HTR-8/SVneo (cell line): ENCODE data around the gene WIPI1.

Experiments used
- DNase-seq: peaks from one replicate; pipeline ENCODE4 v3.0.0; 2011; ENCODE audit warnings: low spot score, mixed read lengths; ENCODE audit not compliant: insufficient read length
- FAIRE-seq: peaks from 2 replicates; lab custom pipeline; 2011; peaks lifted over from hg19 to GRCh38; lab: Jason Lieb, UNC

The WIPI1 gene

GRCh38 chr17:68441070-68441770 lies 16.1 kb downstream of the WIPI1 start:
- no peak for DNase-seq

DNA sequence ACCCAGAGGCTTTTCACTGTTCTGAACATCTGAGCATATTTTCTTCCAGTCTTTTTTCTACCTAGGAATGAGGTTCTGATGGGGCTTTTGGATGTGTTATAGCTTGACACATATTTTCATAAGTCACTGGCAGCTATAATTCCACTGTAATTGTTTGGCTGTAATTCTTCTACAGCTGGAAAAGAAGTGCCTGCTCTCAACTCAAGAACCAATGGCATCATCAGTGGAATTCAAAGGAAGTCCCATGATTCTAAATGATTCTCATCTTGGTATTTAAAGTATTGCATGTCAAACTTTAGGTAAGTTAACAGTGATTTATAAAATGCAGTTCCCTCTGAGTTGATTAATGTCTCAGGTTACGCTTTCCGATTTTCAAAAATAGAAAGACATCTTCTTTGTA lies 16.8 kb downstream of the WIPI1 start:
- DNase-seq (no peak), FAIRE-seq (no peak)

More at GRCh38 chr17:68441070-68441770, 16.1 kb downstream of the WIPI1 start:
- no peak for FAIRE-seq

GRCh38 chr17:68439656-68440290 lies 17.5 kb downstream of the WIPI1 start:
- FAIRE-seq (no peak), DNase-seq (no peak)

DNA sequence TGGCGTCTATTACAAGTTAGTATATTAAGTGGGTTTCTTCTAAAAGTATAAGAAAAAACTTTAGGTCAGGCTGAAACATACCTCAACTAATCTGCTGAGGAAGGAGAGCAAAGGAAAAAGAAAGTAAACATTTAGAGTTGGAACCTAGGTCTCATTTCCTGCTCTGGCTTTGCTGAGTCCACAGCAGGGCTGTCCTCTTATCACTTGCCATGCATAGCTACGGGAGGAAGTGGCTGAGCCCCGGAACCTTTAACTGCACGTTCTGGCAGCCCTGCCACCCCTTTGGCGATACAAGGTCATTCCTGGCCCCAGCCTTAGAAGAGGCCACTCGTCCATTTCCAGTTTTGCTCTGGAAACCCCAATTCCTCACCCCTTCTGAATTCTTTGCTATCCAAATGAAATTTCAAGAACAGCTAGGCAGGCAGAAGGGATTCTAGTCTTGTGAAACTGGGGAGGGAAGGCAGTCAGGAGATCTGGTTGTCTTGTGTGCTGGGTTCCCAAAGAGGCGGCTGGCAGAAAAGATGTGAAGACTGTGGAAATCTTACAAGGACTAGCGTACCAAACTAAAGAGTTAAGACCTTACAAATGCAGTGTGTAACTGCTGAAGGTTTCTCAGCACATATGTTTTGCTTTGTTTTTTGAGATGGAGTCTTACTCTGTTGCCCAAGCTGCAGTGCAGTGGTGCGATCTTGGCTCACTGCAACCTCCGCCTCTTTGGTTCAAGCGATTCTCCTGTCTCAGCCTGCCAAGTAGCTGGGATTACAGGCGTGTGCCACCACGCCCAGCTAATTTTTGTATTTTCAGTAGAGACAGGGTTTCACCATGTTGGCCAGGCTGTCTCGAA lies 19.1 kb downstream of the WIPI1 start:
- FAIRE-seq (no peak), DNase-seq (no peak)

DNA sequence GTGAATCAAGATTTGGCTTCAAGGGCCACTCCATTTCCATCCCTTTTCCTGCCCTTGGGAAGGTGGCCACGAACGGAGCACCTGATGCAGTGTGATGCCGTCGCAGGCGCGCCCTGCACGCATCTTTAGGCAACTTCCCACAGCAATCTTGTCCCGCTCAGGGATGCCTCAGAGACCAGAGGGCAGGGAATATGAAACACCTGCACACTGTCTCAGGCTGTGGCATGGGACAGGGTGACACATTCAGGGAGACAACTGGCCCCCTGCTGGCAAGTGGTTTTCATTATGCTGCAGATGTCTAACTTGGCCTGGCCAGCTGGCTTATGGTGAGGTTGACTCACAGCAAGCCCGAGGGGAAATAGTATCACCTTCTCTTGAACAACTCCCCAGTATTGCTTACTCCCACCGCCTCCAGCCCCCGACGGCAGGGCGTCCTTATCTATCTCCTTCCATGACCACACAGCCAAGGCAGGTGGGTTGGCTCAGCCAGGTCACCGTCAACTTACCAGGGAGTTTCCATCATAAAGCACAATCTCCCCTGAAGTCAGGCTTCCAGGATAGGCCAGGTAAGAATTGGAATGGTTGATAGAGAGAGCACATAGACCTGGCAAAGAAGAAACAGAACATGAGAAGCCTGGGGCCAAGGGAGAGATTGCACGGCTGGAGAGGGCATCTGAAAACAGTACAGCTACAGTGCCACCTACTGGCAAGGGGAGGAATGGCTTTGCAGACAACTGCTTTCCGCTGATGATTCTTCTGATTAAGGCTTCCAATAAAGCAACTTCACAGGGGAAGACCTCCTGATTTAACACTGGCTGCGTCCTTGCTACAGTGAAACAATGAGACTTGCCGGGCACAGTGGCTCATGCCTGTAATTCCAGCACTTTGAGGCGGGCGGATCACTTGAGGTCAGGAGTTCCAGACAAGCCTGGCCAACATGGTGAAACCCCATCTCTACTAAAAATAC lies 21.1 kb downstream of the WIPI1 start:
- FAIRE-seq: peak; percentile 90
- DNase-seq: peak; percentile 84

GRCh38 chr17:68435361-68435760 lies 21.9 kb downstream of the WIPI1 start:
- FAIRE-seq (no peak), DNase-seq (no peak)

DNA sequence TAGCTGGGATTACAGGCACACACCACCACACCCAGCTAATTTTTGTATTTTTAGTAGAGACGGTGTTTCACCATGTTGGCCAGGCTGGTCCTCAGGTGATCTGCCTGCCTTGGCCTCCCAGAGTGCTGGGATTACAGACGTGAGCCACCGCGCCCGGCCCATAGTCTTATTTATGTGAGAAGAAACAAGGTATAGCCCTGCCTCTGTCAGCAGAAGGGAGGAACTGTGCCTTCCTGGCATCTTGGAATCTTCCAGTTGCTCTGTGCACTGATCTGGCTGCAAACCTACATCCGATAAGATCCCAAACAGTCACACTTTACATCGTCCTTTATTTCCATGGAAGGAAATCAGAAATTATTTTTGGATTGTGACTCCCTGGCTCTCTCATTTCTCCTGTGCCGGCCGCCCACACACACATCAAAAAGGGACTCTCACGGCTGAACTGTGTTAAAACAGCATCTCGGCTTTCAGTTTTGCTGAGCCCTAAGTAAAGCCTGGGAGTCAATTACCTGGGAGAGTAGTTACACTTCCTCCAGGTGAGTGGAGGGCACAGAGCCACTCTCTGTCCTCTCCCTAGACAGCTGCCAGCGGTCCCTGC lies 23.3 kb downstream of the WIPI1 start:
- DNase-seq (no peak), FAIRE-seq (no peak)

- FAIRE-seq (no peak), DNase-seq (no peak)
These were observed 24.1 kb downstream of the WIPI1 start for GRCh38 chr17:68433211-68433610.

DNA sequence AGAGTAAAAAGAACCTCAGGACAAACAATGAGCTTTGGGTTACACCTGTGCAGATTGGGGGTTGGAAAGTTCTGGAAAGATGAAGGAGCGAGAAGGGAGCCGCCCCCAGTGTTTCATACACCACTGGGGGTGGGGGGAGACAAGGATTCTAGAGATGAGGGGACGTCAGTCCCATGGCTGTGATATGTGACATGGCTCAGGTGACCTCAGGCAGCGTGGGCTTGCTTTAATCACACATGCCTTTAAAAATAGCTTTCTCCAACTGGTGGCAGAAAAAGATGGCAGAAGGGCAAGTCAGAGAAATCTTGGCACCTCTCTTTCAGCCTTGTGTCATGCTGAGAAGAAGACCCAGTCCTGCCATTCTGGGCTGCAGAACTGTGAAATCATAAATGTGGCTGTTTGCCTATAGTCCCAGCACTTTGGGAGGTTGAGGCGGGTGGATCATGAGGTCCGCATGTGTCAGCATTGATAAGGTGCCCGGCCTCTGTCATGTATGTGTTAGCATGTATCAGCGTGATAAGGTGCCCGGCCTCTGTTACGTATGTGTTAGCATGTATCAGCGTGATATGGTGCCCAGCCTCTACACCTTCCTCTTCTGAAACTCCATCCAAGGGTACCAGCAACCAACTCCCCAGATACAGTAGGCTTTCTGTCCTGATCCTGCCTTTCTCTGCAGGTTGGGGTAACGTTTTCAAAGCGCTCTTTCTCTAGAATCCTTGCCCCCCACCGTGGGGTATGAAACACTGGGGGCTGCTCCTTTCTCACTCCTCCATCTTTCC lies 25.0 kb downstream of the WIPI1 start:
- DNase-seq: no peak
- FAIRE-seq: peak; percentile 26

GRCh38 chr17:68431661-68432071 lies 25.6 kb downstream of the WIPI1 start:
- FAIRE-seq (no peak), DNase-seq (peak; percentile 36)

GRCh38 chr17:68431045-68431608 lies 26.2 kb downstream of the WIPI1 start:
- FAIRE-seq (no peak), DNase-seq (no peak)

DNA sequence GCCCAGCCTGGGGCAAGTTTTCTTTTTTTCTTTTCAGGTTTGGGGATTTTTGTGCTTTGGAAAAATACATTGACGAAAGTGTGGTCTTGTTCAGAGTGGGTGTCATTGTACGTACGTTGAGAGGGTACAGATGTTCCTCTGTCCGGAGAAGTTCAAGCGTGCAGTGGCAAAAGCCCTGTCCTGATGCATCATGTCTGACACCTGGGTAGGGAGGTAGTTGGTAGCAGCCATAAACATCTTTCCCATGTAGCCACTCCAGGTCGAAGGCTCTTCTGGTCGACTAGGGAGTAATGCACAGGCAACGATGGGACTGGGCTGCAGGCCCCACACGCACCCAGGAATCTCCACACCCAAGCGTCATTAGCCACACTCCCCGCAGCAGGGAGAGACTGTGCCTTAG lies 27.4 kb downstream of the WIPI1 start:
- no peak for DNase-seq
- no peak for FAIRE-seq

DNA sequence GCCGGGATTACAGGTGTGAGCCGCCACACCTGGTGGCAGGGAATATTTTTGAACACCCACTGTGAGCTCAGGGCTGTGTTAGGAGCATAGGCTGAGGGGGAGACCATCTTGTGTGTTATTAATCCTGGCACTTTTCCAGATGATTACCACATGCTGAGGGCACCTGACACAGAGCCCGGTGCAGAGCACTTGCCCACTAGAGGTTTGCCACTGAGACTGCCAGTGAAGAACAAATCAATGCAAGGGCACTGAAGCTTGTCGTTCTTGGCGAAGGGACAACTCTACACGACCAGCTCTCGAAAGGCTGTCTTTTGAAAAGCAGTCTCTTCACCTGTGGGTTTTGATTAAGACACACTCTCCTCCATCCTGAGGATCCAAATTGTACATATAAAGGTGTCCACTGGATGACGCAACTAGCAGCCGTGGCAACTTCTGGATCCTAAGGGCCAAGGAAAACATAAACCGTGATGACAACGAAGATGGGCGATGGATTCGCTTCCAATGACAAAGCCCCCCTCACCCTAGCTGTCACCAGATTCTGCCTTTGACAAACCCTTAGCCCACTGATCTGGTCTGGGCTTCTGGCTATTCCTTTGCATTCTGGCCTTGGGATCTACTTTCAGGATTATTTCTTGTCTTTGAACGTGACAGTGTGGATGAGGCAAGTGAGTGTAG lies 28.7 kb downstream of the WIPI1 start:
- DNase-seq (no peak), FAIRE-seq (no peak)

GRCh38 chr17:68427575-68427974 lies 29.7 kb downstream of the WIPI1 start:
- FAIRE-seq (no peak), DNase-seq (no peak)

DNA sequence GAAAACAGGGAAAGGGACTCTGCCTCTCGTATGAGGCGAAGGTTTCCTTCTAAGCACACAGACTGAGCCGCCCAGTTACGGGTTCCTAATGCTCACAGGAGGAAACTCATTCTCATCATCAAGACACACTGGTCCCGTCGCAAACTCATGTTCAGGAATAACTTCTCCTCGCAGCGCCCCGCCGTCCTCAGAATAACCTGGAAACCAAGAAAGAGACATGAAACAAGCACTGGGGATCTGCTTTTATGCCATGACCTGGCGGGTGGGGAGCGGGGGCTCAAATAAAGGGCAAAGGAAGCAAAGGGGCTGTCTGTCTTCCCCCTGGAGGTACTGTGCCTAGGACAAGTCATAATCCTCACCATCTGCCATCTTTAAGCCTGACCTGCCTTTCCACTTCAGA lies 31.3 kb downstream of the WIPI1 start:
- DNase-seq (no peak), FAIRE-seq (no peak)

DNA sequence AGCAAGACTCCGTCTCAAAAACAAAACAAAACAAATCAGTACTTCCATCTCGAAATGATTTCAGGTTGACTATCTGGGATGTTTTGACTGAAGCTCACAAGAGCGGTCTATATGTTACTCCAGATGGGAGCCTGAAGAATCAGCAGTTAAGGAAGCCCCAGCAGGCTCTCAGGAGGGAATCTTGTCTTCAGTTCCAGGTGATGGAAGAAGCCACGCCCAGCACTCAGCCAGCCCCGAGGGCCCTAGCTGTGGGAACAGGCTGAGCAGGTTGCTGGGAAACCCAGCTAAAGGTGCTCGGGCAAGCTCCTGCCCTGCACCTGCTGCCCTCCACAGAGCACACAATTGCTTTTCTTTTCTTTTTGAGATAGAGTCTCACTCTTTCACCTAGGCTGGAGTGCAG lies 32.4 kb downstream of the WIPI1 start:
- FAIRE-seq (no peak), DNase-seq (no peak)

GRCh38 chr17:68424203-68424602 lies 33.1 kb downstream of the WIPI1 start:
- FAIRE-seq (no peak), DNase-seq (no peak)

GRCh38 chr17:68423251-68423650 lies 34.0 kb downstream of the WIPI1 start:
- no peak for FAIRE-seq
- DNase-seq: no peak
